ACC112 (cell line): Measurements from ENCODE around the gene SDC1.

Experiments
- H2AFZ ChIP-seq: fragments of 200-600 bp; sonication (generic); one replicate; pipeline ENCODE4 v1.6.0; 2017; ENCODE audit warnings: antibody characterized with exemption, low read length; ENCODE audit not compliant: unreplicated experiment
- H3K27ac ChIP-seq: fragments of 200-600 bp; sonication (generic); 2 replicates; pipeline ENCODE4 v1.5.1; 2014; ENCODE audit warnings: low read depth, mild to moderate bottlenecking, antibody characterized with exemption, low read length, moderate library complexity
- H3K27me3 ChIP-seq: fragments of 200-600 bp; sonication (generic); 2 replicates; pipeline ENCODE4 v1.6.1; 2014; ENCODE audit warnings: mild to moderate bottlenecking, antibody characterized with exemption, low read length, moderate library complexity, mixed read lengths; ENCODE audit not compliant: insufficient read depth
- H3K36me3 ChIP-seq: fragments of 200-600 bp; sonication (generic); 2 replicates; pipeline ENCODE4 v1.6.1; 2016; ENCODE audit warnings: mild to moderate bottlenecking, antibody characterized with exemption, low read length, moderate library complexity, mixed read lengths; ENCODE audit not compliant: insufficient read depth
- H3K4me1 ChIP-seq: fragments of 200-600 bp; sonication (generic); one replicate; pipeline ENCODE4 v1.6.1; 2016; ENCODE audit warnings: low read length, mixed read lengths; ENCODE audit not compliant: insufficient read depth, unreplicated experiment, control insufficient read depth
- H3K4me3 ChIP-seq: fragments of 200-600 bp; sonication (generic); 2 replicates; pipeline ENCODE4 v1.5.1; 2014; ENCODE audit warnings: mild to moderate bottlenecking, low read depth, low read length
- H3K79me2 ChIP-seq: fragments of 200-600 bp; sonication (generic); one replicate; pipeline ENCODE4 v1.6.0; 2016; ENCODE audit warnings: low read length; ENCODE audit not compliant: control insufficient read depth, unreplicated experiment, insufficient read depth

SDC1 gene

GRCh38 chr2:20188201-20188600 lies 36.7 kb downstream of the SDC1 start:
- Histone ChIP-seq H2AFZ (no peak overlapping the region), H3K27me3 (no peaks in the 10 kb centered on the region), H3K36me3 (no peaks in the 10 kb centered on the region), H3K27ac (no peak overlapping the region), H3K79me2 (no peaks in the 10 kb centered on the region), H3K4me3 (no peak overlapping the region), H3K4me1 (peaks cover 27% of the 10 kb centered on the region)

GRCh38 chr2:20187331-20187730 lies 37.6 kb downstream of the SDC1 start:
- no peaks in the 10 kb centered on the region for H3K36me3 ChIP-seq
- no peaks in the 10 kb centered on the region for H3K27me3 ChIP-seq
- peaks cover 27% of the 10 kb centered on the region for H3K4me1 ChIP-seq
- no peak overlapping the region for H3K27ac ChIP-seq
- H3K79me2 ChIP-seq, result no peaks in the 10 kb centered on the region
- no peak overlapping the region for H3K4me3 ChIP-seq
- H2AFZ ChIP-seq, result no peak overlapping the region

- H3K27ac ChIP-seq, result no peak overlapping the region
- H2AFZ ChIP-seq, result no peak overlapping the region
- peaks cover 27% of the 10 kb centered on the region for H3K4me1 ChIP-seq
These were observed 38.1 kb downstream of the SDC1 start for GRCh38 chr2:20186855-20187187.

GRCh38 chr2:20186078-20186854 lies 38.7 kb downstream of the SDC1 start:
- no peaks in the 10 kb centered on the region for H3K36me3 ChIP-seq
- no peak overlapping the region for H3K4me3 ChIP-seq
- no peaks in the 10 kb centered on the region for H3K27me3 ChIP-seq
- no peaks in the 10 kb centered on the region for H3K79me2 ChIP-seq
- H3K4me1 ChIP-seq, result peaks cover 27% of the 10 kb centered on the region
- no peak overlapping the region for H3K27ac ChIP-seq
- H2AFZ ChIP-seq, result no peak overlapping the region

More at GRCh38 chr2:20186855-20187187, 38.1 kb downstream of the SDC1 start:
- no peaks in the 10 kb centered on the region for H3K36me3 ChIP-seq
- H3K79me2 ChIP-seq, result no peaks in the 10 kb centered on the region
- no peaks in the 10 kb centered on the region for H3K27me3 ChIP-seq
- H3K4me3 ChIP-seq, result no peak overlapping the region

- H3K36me3 ChIP-seq, result no peaks in the 10 kb centered on the region
- no peak overlapping the region for H2AFZ ChIP-seq
- H3K27ac ChIP-seq, result no peak overlapping the region
- no peaks in the 10 kb centered on the region for H3K79me2 ChIP-seq
- peaks cover 27% of the 10 kb centered on the region for H3K4me1 ChIP-seq
- no peak overlapping the region for H3K4me3 ChIP-seq
- H3K27me3 ChIP-seq, result no peaks in the 10 kb centered on the region
These were observed 39.5 kb downstream of the SDC1 start for GRCh38 chr2:20185176-20186022.

- H2AFZ ChIP-seq, result no peak overlapping the region
- no peak overlapping the region for H3K4me3 ChIP-seq
- no peaks in the 10 kb centered on the region for H3K36me3 ChIP-seq
- no peak overlapping the region for H3K27ac ChIP-seq
- H3K4me1 ChIP-seq, result peaks cover 27% of the 10 kb centered on the region
- H3K79me2 ChIP-seq, result no peaks in the 10 kb centered on the region
- H3K27me3 ChIP-seq, result no peaks in the 10 kb centered on the region
These were observed 40.6 kb downstream of the SDC1 start for GRCh38 chr2:20184067-20184938.

GRCh38 chr2:20183373-20183772 lies 41.6 kb downstream of the SDC1 start:
- no peak overlapping the region for H3K27ac ChIP-seq
- no peak overlapping the region for H2AFZ ChIP-seq
- no peak overlapping the region for H3K4me3 ChIP-seq
- no peaks in the 10 kb centered on the region for H3K79me2 ChIP-seq
- no peaks in the 10 kb centered on the region for H3K27me3 ChIP-seq
- H3K36me3 ChIP-seq, result no peaks in the 10 kb centered on the region
- peaks cover 27% of the 10 kb centered on the region for H3K4me1 ChIP-seq

GRCh38 chr2:20182241-20182931 lies 42.5 kb downstream of the SDC1 start:
- H3K27ac ChIP-seq, result no peak overlapping the region
- H3K4me3 ChIP-seq, result no peak overlapping the region
- peaks cover 27% of the 10 kb centered on the region for H3K4me1 ChIP-seq
- no peak overlapping the region for H2AFZ ChIP-seq
- H3K79me2 ChIP-seq, result no peaks in the 10 kb centered on the region
- H3K27me3 ChIP-seq, result no peaks in the 10 kb centered on the region
- no peaks in the 10 kb centered on the region for H3K36me3 ChIP-seq

- no peak overlapping the region for H2AFZ ChIP-seq
- no peak overlapping the region for H3K4me3 ChIP-seq
- no peaks in the 10 kb centered on the region for H3K27me3 ChIP-seq
- no peak overlapping the region for H3K27ac ChIP-seq
- H3K4me1 ChIP-seq, result peaks cover 27% of the 10 kb centered on the region
- H3K79me2 ChIP-seq, result no peaks in the 10 kb centered on the region
- H3K36me3 ChIP-seq, result no peaks in the 10 kb centered on the region
These were observed 43.2 kb downstream of the SDC1 start for GRCh38 chr2:20181761-20182160.
